ENCODE measurements around the gene NR3C1.

The NR3C1 gene

GRCh38 chr5:143403593-143404415, at the start of gene NR3C1:
TSS of gene NR3C1 (minus strand) at chr5:143403686. CDS start at chr5:143400839, 2,847 bp downstream.
- DNase-seq (ENCODE audit: low read depth in 2 of 2) = peak; percentile 69 to 73

- DNase-seq (ENCODE audit: low read depth in 2 of 2) = no peak
Measured at GRCh38 chr5:143449772-143450171, 46.3 kb upstream of the NR3C1 start.

DNA sequence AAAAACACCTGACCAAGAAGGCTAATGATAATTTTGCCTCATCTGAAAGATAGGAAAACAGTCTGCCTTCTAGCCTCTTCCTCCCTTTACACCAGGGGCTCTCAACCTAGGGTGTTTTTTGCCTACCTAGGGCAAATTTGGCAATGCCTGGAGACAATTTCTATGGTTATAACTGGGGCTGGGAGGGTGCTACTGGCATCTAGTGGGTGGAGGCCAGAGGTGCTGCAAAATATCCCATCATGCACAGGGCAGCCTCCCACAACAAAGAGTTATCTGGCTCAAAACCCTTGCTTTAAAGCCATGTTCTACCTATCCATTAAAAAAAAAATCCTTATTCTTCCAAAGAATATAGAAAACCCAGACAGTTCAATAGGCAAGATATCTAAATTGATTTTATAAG, 45.0 kb upstream of the NR3C1 start:
- no peak for DNase-seq (ENCODE audit: low read depth in 2 of 2)

DNA sequence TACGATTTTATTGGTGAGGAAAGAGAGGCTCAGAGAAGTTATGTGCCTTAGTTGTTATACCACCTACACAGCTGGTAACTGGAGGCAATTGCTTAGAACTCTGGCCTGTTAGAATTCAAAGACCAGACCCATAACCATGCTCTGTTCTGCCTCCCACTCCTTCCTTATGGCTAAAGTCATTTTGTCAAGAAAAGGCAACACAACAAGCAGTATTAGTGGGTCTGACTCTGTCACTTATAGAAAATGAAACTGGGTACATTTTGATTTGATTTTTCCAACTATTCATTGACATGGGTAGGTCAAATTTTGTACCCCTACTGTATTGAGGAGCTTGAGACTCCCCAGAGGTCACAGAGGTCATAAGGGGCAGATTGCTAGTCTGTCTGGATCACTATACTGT, 44.5 kb upstream of the NR3C1 start:
- no peak for DNase-seq (ENCODE audit: low read depth in 2 of 2)

- no peak for DNase-seq (ENCODE audit: low read depth in 2 of 2)
Measured at GRCh38 chr5:143446535-143447226, 43.2 kb upstream of the NR3C1 start.

- no peak for DNase-seq (ENCODE audit: low read depth in 2 of 2)
Measured at GRCh38 chr5:143445776-143446175, 42.3 kb upstream of the NR3C1 start.

DNA sequence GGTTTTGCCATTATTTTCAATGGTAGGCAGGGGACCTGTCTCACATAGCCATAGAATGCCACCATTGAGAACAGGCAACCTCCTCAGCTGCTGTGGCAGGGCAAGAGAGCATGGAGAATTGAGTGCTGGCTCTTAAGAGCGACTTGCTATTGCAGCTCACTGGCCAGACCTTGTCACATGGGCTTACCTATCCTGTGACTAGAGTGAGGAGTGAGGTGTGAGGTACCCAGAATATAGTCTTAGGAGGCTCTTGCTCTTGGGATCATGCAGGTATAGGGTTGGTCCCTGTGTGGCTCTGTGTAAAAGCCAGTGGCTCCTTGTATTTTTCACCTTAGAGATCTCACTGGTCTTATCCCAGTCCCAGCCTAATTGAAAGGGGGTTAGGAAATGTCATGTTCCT, 39.8 kb upstream of the NR3C1 start:
- DNase-seq (ENCODE audit: low read depth in 2 of 2) = no peak

DNA sequence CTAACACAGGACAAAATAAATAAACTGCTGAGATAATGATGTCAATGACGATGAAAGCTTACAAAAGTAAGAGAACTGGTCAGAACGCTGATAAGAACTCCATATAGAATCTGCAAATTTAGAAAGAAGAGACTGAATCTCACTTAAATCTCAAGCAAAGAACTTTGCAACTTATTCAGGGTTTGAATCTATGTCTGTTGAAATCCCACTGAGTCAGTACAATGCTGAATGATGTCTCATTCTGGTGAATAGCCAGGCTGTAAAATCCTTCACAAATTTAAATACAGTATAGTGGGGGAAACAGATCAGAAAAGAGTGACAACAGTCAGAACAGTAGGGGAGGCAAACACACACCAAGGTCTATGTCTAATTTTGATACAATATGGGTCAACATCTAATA, 38.9 kb upstream of the NR3C1 start:
- DNase-seq (ENCODE audit: low read depth in 2 of 2) = no peak

GRCh38 chr5:143440448-143441115, 37.1 kb upstream of the NR3C1 start:
- DNase-seq (ENCODE audit: low read depth in 2 of 2) = no peak

GRCh38 chr5:143437666-143438273, 34.3 kb upstream of the NR3C1 start:
- DNase-seq (ENCODE audit: low read depth in 2 of 2) = no peak

- DNase-seq (ENCODE audit: low read depth in 2 of 2) = no peak
Measured at GRCh38 chr5:143436871-143437270, 33.4 kb upstream of the NR3C1 start.

DNA sequence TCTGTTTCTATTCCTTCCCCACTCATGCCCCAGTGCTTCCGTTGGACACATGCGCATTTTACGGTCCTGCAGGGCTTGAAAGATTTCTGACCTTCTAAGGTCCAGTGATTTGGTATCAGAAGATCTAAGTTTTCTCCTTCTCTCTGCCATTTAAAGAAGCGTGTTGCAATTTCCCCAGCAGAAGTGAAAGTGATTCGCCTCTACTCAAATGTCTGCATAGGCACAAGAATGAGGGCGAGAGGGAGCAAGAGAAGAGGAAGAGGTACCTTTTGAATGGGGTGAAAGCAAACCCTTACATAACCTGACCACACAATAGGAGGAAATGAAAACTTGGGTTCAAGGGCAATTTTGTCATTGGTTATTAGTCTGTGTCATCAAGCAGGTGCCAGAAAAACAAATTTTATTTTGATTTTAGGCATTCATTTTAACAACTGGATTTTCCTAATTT, 31.7 kb upstream of the NR3C1 start:
- DNase-seq (ENCODE audit: low read depth in 2 of 2) = no peak

GRCh38 chr5:143434261-143435209, 31.0 kb upstream of the NR3C1 start:
- DNase-seq (ENCODE audit: low read depth in 2 of 2) = peak in 1 of 2 donors; percentile 9

- no peak for DNase-seq (ENCODE audit: low read depth in 2 of 2)
Measured at GRCh38 chr5:143433670-143434069, 30.2 kb upstream of the NR3C1 start.

DNA sequence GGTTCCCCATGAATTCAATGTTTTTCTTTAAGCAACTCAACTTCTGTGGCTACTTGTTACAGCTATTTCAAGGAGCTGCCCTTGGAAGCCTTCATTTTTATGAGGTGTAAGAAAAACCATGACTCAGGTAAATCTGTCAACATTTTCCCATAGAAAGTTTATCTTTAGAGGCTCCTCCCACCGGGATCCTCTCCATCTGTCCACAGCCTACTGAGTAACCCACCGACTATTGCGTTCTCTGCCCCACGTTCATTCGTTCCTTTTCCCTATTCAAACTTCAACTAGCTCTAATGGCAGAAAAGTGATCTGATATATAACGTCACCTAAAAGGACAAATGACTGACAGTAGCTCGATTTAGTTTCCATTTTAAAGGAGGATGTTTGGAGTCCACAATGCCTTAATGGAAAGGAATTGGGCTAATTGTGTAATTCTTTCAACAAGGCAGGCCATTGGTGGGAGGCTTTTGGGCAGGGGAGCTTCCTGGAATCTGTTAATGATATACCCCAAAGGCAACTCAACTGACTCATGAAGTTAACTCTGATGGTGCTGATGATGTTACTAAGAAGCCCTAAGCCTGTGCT, 29.3 kb upstream of the NR3C1 start:
- DNase-seq (ENCODE audit: low read depth in 2 of 2) = no peak

DNA sequence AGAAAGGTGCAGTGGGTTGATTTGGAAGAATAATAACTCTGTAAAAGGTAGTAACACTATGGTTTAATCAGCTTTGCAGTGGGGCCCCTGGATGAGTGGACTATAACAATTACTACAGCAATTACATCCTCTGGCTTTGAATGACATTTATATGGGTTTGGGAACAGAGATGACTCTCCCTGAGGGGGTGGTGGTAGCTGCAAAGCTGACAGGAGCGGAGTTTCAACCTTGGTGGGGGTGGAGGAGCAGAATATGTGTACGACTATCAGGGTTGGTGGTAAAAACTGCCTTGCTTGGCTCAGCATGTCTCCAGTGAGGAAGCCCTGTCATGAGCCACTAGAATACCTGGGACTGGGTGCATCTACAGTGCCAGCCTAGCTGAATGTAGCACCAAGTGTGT, 28.3 kb upstream of the NR3C1 start:
- DNase-seq (ENCODE audit: low read depth in 2 of 2) = no peak

- no peak for DNase-seq (ENCODE audit: low read depth in 2 of 2)
Measured at GRCh38 chr5:143428738-143429420, 25.4 kb upstream of the NR3C1 start.

DNA sequence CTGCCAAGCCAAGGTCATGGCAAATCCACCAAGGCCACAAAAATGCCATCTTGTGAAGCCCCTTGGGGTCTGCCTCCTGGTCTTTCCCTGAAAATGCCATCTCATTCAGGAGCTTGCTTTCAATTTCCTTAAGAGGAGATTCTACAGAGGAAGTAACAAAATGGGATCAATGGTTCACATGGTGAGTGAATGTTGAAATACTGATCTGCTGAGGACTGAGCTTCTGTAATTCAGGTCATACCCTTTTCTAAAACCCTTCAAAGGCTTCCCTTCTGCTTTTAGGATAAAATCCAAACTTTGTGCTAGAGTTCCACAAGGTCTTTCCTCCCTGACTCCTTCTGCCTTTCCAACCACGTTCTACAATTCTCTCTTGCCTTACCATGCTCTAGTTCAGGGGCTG, 24.7 kb upstream of the NR3C1 start:
- DNase-seq (ENCODE audit: low read depth in 2 of 2) = no peak

DNA sequence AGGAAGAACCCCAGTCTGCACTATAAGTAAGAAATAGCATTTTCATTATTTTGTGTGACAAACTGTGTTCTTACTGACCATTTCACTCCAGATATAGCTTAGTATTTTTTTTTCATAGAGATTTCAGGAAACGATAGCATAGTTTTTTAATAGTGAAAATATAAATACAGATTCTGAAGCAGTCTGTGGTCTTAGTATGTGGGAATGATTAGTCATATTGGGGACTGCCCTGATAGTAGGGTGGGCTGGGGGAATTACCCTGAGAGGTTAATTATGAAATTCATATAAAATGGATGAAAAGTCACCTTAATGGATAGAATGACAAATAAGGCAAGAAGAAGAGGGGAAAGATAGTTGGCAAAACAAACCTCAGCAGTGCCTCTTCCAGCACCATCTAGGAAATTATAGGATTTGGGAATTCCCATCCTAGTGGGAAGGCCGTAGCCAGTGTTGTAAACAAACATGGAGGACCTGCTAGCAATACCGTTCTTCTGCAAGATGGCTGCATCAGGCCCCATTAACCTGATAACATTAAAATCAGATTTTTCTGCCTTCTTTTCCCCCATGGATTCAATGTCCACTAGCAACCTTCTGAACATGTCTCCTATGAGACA, 23.7 kb upstream of the NR3C1 start:
- no peak for DNase-seq (ENCODE audit: low read depth in 2 of 2)
